H9 (cell line): ENCODE data around the gene CORO7. TPM values are rescaled to one million over a fixed set of nuclear protein-coding genes. Genes with fewer than 3 reads are reported as not detected.

Experiments
- DNase-seq: peaks from one replicate; pipeline ENCODE4 v3.0.0-alpha.2; 2017
- H2AFZ ChIP-seq: one replicate; pipeline ENCODE4 v1.6.1; 2013; ENCODE audit warnings: mild to moderate bottlenecking, low read length, control low read depth, moderate library complexity
- H2AK5ac ChIP-seq: 2 replicates; pipeline ENCODE4 v1.6.1; 2013; ENCODE audit warnings: low read length, control low read depth, mixed read lengths; ENCODE audit not compliant: insufficient read length
- H2BK120ac ChIP-seq: one replicate; pipeline ENCODE4 v1.6.1; 2013; ENCODE audit warnings: low read depth, mild to moderate bottlenecking, low read length, control low read depth, inconsistent platforms; ENCODE audit not compliant: poor library complexity, severe bottlenecking
- H2BK12ac ChIP-seq: 2 replicates; pipeline ENCODE4 v1.6.1; 2013; ENCODE audit warnings: low read length, control low read depth, mixed read lengths, low read depth; ENCODE audit not compliant: insufficient read length
- H2BK15ac ChIP-seq: 2 replicates; pipeline ENCODE4 v1.6.1; 2013; ENCODE audit warnings: low read depth, low read length, control low read depth
- H2BK20ac ChIP-seq: one replicate; pipeline ENCODE4 v1.6.1; 2013; ENCODE audit warnings: low read depth, mild to moderate bottlenecking, low read length, control low read depth, inconsistent platforms; ENCODE audit not compliant: poor library complexity, severe bottlenecking
- H2BK5ac ChIP-seq: 2 replicates; pipeline ENCODE4 v1.6.1; 2013; ENCODE audit warnings: low read length, control low read depth, mixed read lengths; ENCODE audit not compliant: insufficient read length
- H3K14ac ChIP-seq: 2 replicates; pipeline ENCODE4 v1.6.1; 2013; ENCODE audit warnings: low read length, control low read depth; ENCODE audit not compliant: insufficient read depth
- H3K18ac ChIP-seq: 2 replicates; pipeline ENCODE4 v1.6.1; 2013; ENCODE audit warnings: low read depth, mild to moderate bottlenecking, mixed read lengths, low read length, control low read depth; ENCODE audit not compliant: insufficient read length
- H3K23ac ChIP-seq: 2 replicates; pipeline ENCODE4 v1.6.1; 2013; ENCODE audit warnings: low read length, control low read depth, mixed read lengths, low read depth; ENCODE audit not compliant: insufficient read length
- H3K23me2 ChIP-seq: 2 replicates; pipeline ENCODE4 v1.6.1; 2013; ENCODE audit warnings: low read depth, mild to moderate bottlenecking, mixed read lengths, low read length, control low read depth; ENCODE audit not compliant: insufficient read length, poor library complexity, severe bottlenecking
- H3K27ac ChIP-seq: 2 replicates; pipeline ENCODE4 v1.5.1; 2013; ENCODE audit warnings: low read length, control low read depth, mixed read lengths, low read depth; ENCODE audit not compliant: insufficient read length
- H3K27me3 ChIP-seq: 2 replicates; pipeline ENCODE4 v1.6.1; 2013; ENCODE audit warnings: low read length, control low read depth, inconsistent platforms; ENCODE audit not compliant: insufficient read depth
- H3K4ac ChIP-seq: 2 replicates; pipeline ENCODE4 v1.6.1; 2013; ENCODE audit warnings: low read depth, mild to moderate bottlenecking, control low read depth, inconsistent platforms, low read length, moderate library complexity
- H3K4me1 ChIP-seq: 2 replicates; pipeline ENCODE4 v1.6.1; 2013; ENCODE audit warnings: low read length, control low read depth, inconsistent platforms; ENCODE audit not compliant: insufficient read depth
- H3K4me2 ChIP-seq: 2 replicates; pipeline ENCODE4 v1.6.1; 2013; ENCODE audit warnings: low read length, control low read depth, mixed read lengths; ENCODE audit not compliant: insufficient read length, insufficient read depth
- H3K56ac ChIP-seq: 2 replicates; pipeline ENCODE4 v1.6.1; 2013; ENCODE audit warnings: low read depth, mild to moderate bottlenecking, mixed read lengths, low read length, control low read depth; ENCODE audit not compliant: insufficient read length
- H3K79me1 ChIP-seq: 2 replicates; pipeline ENCODE4 v1.6.1; 2013; ENCODE audit warnings: low read depth, mild to moderate bottlenecking, moderate library complexity, low read length, control low read depth, inconsistent platforms; ENCODE audit not compliant: insufficient read depth, poor library complexity, severe bottlenecking
- H3K79me2 ChIP-seq: 2 replicates; pipeline ENCODE4 v1.6.1; 2013; ENCODE audit warnings: low read length, control low read depth, inconsistent platforms; ENCODE audit not compliant: insufficient read depth
- H3K9ac ChIP-seq: 2 replicates; pipeline ENCODE4 v1.6.1; 2013; ENCODE audit warnings: low read length, control low read depth, mixed read lengths; ENCODE audit not compliant: insufficient read length; ENCODE audit errors: extremely low read depth
- H3K9me3 ChIP-seq: one replicate; pipeline ENCODE4 v1.6.1; 2013; ENCODE audit warnings: low read depth, low read length, inconsistent platforms; ENCODE audit not compliant: control insufficient read depth
- H3T11ph ChIP-seq: one replicate; pipeline ENCODE4 v1.6.1; 2013; ENCODE audit warnings: mild to moderate bottlenecking, low read length, control low read depth, inconsistent platforms
- H4K20me1 ChIP-seq: one replicate; pipeline ENCODE4 v1.6.1; 2013; ENCODE audit not compliant: control insufficient read depth, insufficient read length, insufficient read depth
- H4K5ac ChIP-seq: 2 replicates; pipeline ENCODE4 v1.6.1; 2013; ENCODE audit warnings: low read depth, mild to moderate bottlenecking, mixed read lengths, low read length, control low read depth; ENCODE audit not compliant: insufficient read length
- H4K8ac ChIP-seq: replicated peaks from 2 replicates; pipeline ENCODE4 v1.6.1; 2013; ENCODE audit warnings: low read length, control low read depth, mixed read lengths, low read depth; ENCODE audit not compliant: insufficient read length
- H4K91ac ChIP-seq: 2 replicates; pipeline ENCODE4 v1.6.1; 2013; ENCODE audit warnings: low read depth, mild to moderate bottlenecking, moderate library complexity, mixed read lengths, low read length, control low read depth; ENCODE audit not compliant: insufficient read length
- H3K27ac Mint-ChIP-seq, 3 experiments: 2 replicates in 2 of 3; 3 replicates in 1 of 3; pipeline ENCODE4 v1.8.0; 2020 to 2021; ENCODE audit warnings: mixed read lengths in 3 of 3, mild to moderate bottlenecking in 1 of 3, moderate library complexity in 1 of 3
- H3K27me3 Mint-ChIP-seq: 2 replicates; pipeline ENCODE4 v1.8.0; 2021; ENCODE audit warnings: low read depth, mild to moderate bottlenecking, moderate library complexity, mixed read lengths
- H3K36me3 Mint-ChIP-seq, 3 experiments: 2 replicates in 2 of 3; 3 replicates in 1 of 3; pipeline ENCODE4 v1.8.0; 2020 to 2021; ENCODE audit warnings: low read depth in 3 of 3, mixed read lengths in 3 of 3; ENCODE audit not compliant: insufficient read depth in 1 of 3
- H3K4me1 Mint-ChIP-seq, 2 experiments: 2 replicates each; pipeline ENCODE4 v1.8.0; 2020; ENCODE audit warnings: mixed read lengths in 2 of 2
- H3K4me3 Mint-ChIP-seq, 2 experiments: 2 replicates in 1 of 2; 3 replicates in 1 of 2; pipeline ENCODE4 v1.8.0; 2020 to 2021; ENCODE audit warnings: mild to moderate bottlenecking in 2 of 2, mixed read lengths in 2 of 2, moderate library complexity in 1 of 2
- H3K9me3 Mint-ChIP-seq, 2 experiments: 2 replicates in 1 of 2; 3 replicates in 1 of 2; pipeline ENCODE4 v1.8.0; 2020; ENCODE audit warnings: mild to moderate bottlenecking in 2 of 2, mixed read lengths in 2 of 2, moderate library complexity in 1 of 2
- CTCF ChIP-seq: fragments of 200-600 bp; sonication (generic); conservative IDR thresholded peaks from 3 replicates; pipeline ENCODE4 v1.8.0; 2021; ENCODE audit warnings: antibody characterized with exemption, mild to moderate bottlenecking
- WGBS: extraction: QIAGEN DNeasy Blood & Tissue Kit; methylation state at CpG from one replicate; pipeline ENCODE4 v1.1.7; 2013; ENCODE audit warnings: missing lambda C conversion rate, low lambda C conversion rate, mixed read lengths; ENCODE audit not compliant: insufficient read length; ENCODE audit errors: extremely low coverage; 5-methylcytosine and 5-hydroxymethylcytosine counted together
- total RNA-seq: library from RNA; stranded (reverse); gene quantifications from 2 replicates; pipeline ENCODE4 v1.2.1, GENCODE V29; 2021

Gene CORO7
- total RNA-seq, 1 experiment from 2014 or later = 38.4 TPM

- TF ChIP-seq CTCF = no peak
- H2AFZ ChIP-seq = no peak overlapping the region
- H3T11ph ChIP-seq = no peak overlapping the region
- no peak overlapping the region for H3K56ac ChIP-seq
- no peaks in the 10 kb centered on the region for H3K27me3 Mint-ChIP-seq
- no peak overlapping the region for H2AK5ac ChIP-seq
- H3K4me1 ChIP-seq = no peaks in the 10 kb centered on the region
- H3K4me3 Mint-ChIP-seq = 0 out of 5 replicates have a peak overlapping the region, but pooled peaks of 1 of the 2 experiments have one; percentile 10
- no peaks in the 10 kb centered on the region for H3K27me3 ChIP-seq
- no peak overlapping the region for H2BK120ac ChIP-seq
- H2BK20ac ChIP-seq = no peak overlapping the region
- no peaks in the 10 kb centered on the region for H3K9me3 Mint-ChIP-seq
- H3K4me2 ChIP-seq = no peak overlapping the region
- H3K36me3 Mint-ChIP-seq = peaks cover 21 to 36% (median 24%) of the 10 kb centered on the region in 3 experiments; a peak in 6 of 7 replicates
- no peak overlapping the region for H3K18ac ChIP-seq
- H3K23me2 ChIP-seq = peaks cover 7% of the 10 kb centered on the region
- no peak overlapping the region for H3K23ac ChIP-seq
- H3K4me1 Mint-ChIP-seq = peaks cover 15 to 21% of the 10 kb centered on the region in 2 experiments
- no peak overlapping the region for H2BK15ac ChIP-seq
- H3K9ac ChIP-seq = no peak overlapping the region
- H3K79me1 ChIP-seq = no peaks in the 10 kb centered on the region
- H4K5ac ChIP-seq = no peak overlapping the region
- H3K79me2 ChIP-seq = peaks cover 12% of the 10 kb centered on the region; the same call in 1 of the 2 replicates
- H3K27ac Mint-ChIP-seq = no peak overlapping the region
- no peak overlapping the region for H4K8ac ChIP-seq
- DNase-seq = no peak
- no peak overlapping the region for H2BK5ac ChIP-seq
- no peak overlapping the region for H3K14ac ChIP-seq
- no peaks in the 10 kb centered on the region for H3K9me3 ChIP-seq
- no peak overlapping the region for H2BK12ac ChIP-seq
- no peak overlapping the region for H3K4ac ChIP-seq
- H3K27ac ChIP-seq = no peak overlapping the region
- no CpG with 5 or more reads among the region's 7 CpGs for WGBS
- no peak overlapping the region for H4K91ac ChIP-seq
- H4K20me1 ChIP-seq = no peaks in the 10 kb centered on the region
These were observed 12.1 kb upstream of the CORO7 start for GRCh38 chr16:4428500-4428899.
